WTC11 (cell line): ENCODE results near the gene ADCY1. TPM values are rescaled to one million over a fixed set of nuclear protein-coding genes. Genes with fewer than 3 reads are reported as not detected.
A peak's percentile ranks its signal among the peaks of the same experiment; 100 is the strongest.

Experiments used
- ATAC-seq: fragments of 200-7000 bp; cut with Tn5 transposase; 2 replicates; pipeline ENCODE4 v1.10.0; 2021; ENCODE audit warnings: mild to moderate bottlenecking, moderate library complexity
- CTCF ChIA-PET: fragments of 300-600 bp; sonication (Branson Sonifier 250); formaldehyde crosslinking; loops from one replicate; lab custom pipeline; 2021; ENCODE audit warnings: antibody characterized with exemption; lab: Charles Lee
- POLR2A ChIA-PET: fragments of 350-600 bp; sonication (Branson Sonifier 250); formaldehyde crosslinking; loops from one replicate; lab custom pipeline; 2021; ENCODE audit warnings: antibody characterized with exemption; lab: Charles Lee
- DNase-seq: peaks from one replicate; pipeline ENCODE4 v3.0.0; 2021; ENCODE audit warnings: low spot score
- H3K27ac Mint-ChIP-seq: 2 replicates; pipeline ENCODE4 v1.8.0; 2021; ENCODE audit warnings: mixed read lengths
- H3K27me3 Mint-ChIP-seq: 2 replicates; pipeline ENCODE4 v1.8.0; 2021; ENCODE audit warnings: low read depth, mild to moderate bottlenecking, moderate library complexity, mixed read lengths
- H3K36me3 Mint-ChIP-seq: 2 replicates; pipeline ENCODE4 v1.8.0; 2021; ENCODE audit warnings: mixed read lengths
- H3K4me1 Mint-ChIP-seq: 2 replicates; pipeline ENCODE4 v1.8.0; 2022; ENCODE audit warnings: mixed read lengths
- H3K4me3 Mint-ChIP-seq: 2 replicates; pipeline ENCODE4 v1.8.0; 2021; ENCODE audit warnings: mild to moderate bottlenecking, moderate library complexity, mixed read lengths
- H3K9me3 Mint-ChIP-seq: 2 replicates; pipeline ENCODE4 v1.8.0; 2021; ENCODE audit warnings: mixed read lengths
- ATF2 ChIP-seq: sonication (generic); formaldehyde crosslinking; IDR thresholded peaks from 2 replicates; pipeline ENCODE4 v1.8.1; 2022; ENCODE audit warnings: low read depth, missing genetic modification reagents, borderline replicate concordance
- CBFB ChIP-seq: sonication (generic); formaldehyde crosslinking; IDR thresholded peaks from 2 replicates; pipeline ENCODE4 v1.8.1; 2022; ENCODE audit warnings: mild to moderate bottlenecking, low read depth, missing genetic modification reagents
- E2F4 ChIP-seq: sonication (generic); formaldehyde crosslinking; IDR thresholded peaks from 2 replicates; pipeline ENCODE4 v1.8.1; 2022; ENCODE audit warnings: low read depth, mild to moderate bottlenecking, moderate library complexity, missing genetic modification reagents, borderline replicate concordance
- FOXJ3 ChIP-seq: sonication (generic); formaldehyde crosslinking; IDR thresholded peaks from 2 replicates; pipeline ENCODE4 v1.9.0; 2021; ENCODE audit warnings: missing genetic modification reagents, mild to moderate bottlenecking, borderline replicate concordance
- FOXP1 ChIP-seq: sonication (generic); formaldehyde crosslinking; IDR thresholded peaks from 2 replicates; pipeline ENCODE4 v1.8.0; 2022; ENCODE audit warnings: missing genetic modification reagents, mild to moderate bottlenecking, moderate library complexity, borderline replicate concordance
- HMGA2 ChIP-seq: fragments of 250-450 bp; sonication (Bioruptor Pico); IDR thresholded peaks from 2 replicates; pipeline ENCODE4 v1.4.0; 2021; ENCODE audit warnings: mild to moderate bottlenecking, moderate library complexity
- NFE2L1 ChIP-seq: sonication (generic); formaldehyde crosslinking; IDR thresholded peaks from 2 replicates; pipeline ENCODE4 v1.8.1; 2023; ENCODE audit warnings: missing genetic modification reagents
- SMAD4 ChIP-seq: sonication (generic); formaldehyde crosslinking; IDR thresholded peaks from 2 replicates; pipeline ENCODE4 v1.8.0; 2022; ENCODE audit warnings: mild to moderate bottlenecking, missing genetic modification reagents
- TCF7 ChIP-seq: sonication (generic); formaldehyde crosslinking; IDR thresholded peaks from 2 replicates; pipeline ENCODE4 v1.8.0; 2022; ENCODE audit warnings: mild to moderate bottlenecking, low read depth, missing genetic modification reagents, moderate library complexity
- ZBTB21 ChIP-seq: sonication (generic); formaldehyde crosslinking; IDR thresholded peaks from 2 replicates; pipeline ENCODE4 v1.8.1; 2023; ENCODE audit warnings: mild to moderate bottlenecking, missing genetic modification reagents, borderline replicate concordance
- ZNF263 ChIP-seq: sonication (generic); formaldehyde crosslinking; IDR thresholded peaks from 2 replicates; pipeline ENCODE4 v1.8.1; 2022; ENCODE audit warnings: low read depth, mild to moderate bottlenecking, moderate library complexity, missing genetic modification reagents
- ZNF396 ChIP-seq: fragments of 250-450 bp; sonication (Bioruptor Pico); IDR thresholded peaks from 2 replicates; pipeline ENCODE4 v1.8.0; 2021; ENCODE audit warnings: mild to moderate bottlenecking, moderate library complexity, borderline replicate concordance
- ZNF671 ChIP-seq: fragments of 250-450 bp; sonication (Bioruptor Pico); IDR thresholded peaks from 2 replicates; pipeline ENCODE4 v1.8.0; 2021; ENCODE audit warnings: mild to moderate bottlenecking
- ZSCAN18 ChIP-seq: fragments of 250-450 bp; sonication (Bioruptor Pico); IDR thresholded peaks from 2 replicates; pipeline ENCODE4 v2.1.2; 2022; ENCODE audit warnings: mild to moderate bottlenecking, moderate library complexity
- total RNA-seq: library from RNA; stranded (reverse); gene quantifications from 3 replicates; pipeline ENCODE4 v1.2.3, GENCODE V29; 2021
- TF ChIP-seq, protein P1 (sequence below): fragments of 200-600 bp; IDR thresholded peaks from 2 replicates; pipeline ENCODE4 v1.8.0; 2022; ENCODE audit warnings: antibody characterized with exemption
- TF ChIP-seq, protein P2 (sequence below): sonication (generic); formaldehyde crosslinking; IDR thresholded peaks from 2 replicates; pipeline ENCODE4 v1.8.0; 2023; ENCODE audit warnings: missing genetic modification reagents, mild to moderate bottlenecking, borderline replicate concordance

The ADCY1 gene
- total RNA-seq, 1 experiment from 2014 or later, result 29.0 TPM

DNA sequence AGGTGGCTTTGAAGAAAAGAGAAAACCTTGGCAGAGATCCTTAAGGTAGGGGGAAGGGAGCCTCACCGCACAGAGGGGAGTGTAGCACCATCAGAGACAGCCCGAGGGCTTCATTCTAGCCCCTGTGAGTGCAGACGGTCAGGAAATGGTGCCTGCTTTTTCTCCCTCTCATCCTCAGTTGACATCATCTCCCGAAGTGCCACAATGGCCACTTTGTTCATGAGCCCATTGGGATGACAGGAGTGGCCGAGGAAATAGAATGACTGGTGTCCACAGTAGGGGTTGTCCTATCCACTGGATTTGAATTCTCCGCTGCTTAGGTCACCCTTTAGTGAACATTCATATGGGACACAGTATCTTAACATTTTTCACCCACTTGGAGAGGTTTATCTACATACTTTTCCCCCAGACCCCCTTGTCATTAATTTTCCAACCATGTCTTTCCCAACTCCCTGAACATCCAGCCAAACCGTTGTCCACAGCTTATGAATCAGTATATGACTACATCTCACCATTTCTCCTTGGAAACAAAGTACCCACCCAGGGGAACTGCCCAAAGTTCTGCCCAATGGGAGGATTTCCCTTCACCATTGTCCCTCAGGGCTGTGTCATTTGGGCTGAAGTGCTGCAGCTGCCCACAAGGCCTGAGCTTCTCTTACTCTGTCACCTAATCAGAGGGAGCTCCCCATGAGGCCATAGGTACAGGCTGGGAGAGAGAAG is 108.8 kb downstream of the ADCY1 start:
- DNase-seq, result peak; percentile 1
- no peak overlapping the region for H3K4me3 Mint-ChIP-seq

More for the DNA sequence above, 108.8 kb downstream of the ADCY1 start:
- TF ChIP-seq ZSCAN18 (CRISPR knock-in tag) (no peak), SMAD4 (CRISPR knock-in tag) (no peak), ZNF263 (CRISPR knock-in tag) (no peak), HMGA2 (CRISPR knock-in tag) (no peak), ZNF396 (no peak), ZBTB21 (CRISPR knock-in tag) (no peak), FOXJ3 (CRISPR knock-in tag) (no peak), FOXP1 (CRISPR knock-in tag) (no peak), NFE2L1 (no peak), E2F4 (CRISPR knock-in tag) (no peak), ATF2 (CRISPR knock-in tag) (no peak), CBFB (CRISPR knock-in tag) (no peak), TCF7 (CRISPR knock-in tag) (no peak), ZNF671 (no peak)
- TF ChIP-seq, protein P1, sequence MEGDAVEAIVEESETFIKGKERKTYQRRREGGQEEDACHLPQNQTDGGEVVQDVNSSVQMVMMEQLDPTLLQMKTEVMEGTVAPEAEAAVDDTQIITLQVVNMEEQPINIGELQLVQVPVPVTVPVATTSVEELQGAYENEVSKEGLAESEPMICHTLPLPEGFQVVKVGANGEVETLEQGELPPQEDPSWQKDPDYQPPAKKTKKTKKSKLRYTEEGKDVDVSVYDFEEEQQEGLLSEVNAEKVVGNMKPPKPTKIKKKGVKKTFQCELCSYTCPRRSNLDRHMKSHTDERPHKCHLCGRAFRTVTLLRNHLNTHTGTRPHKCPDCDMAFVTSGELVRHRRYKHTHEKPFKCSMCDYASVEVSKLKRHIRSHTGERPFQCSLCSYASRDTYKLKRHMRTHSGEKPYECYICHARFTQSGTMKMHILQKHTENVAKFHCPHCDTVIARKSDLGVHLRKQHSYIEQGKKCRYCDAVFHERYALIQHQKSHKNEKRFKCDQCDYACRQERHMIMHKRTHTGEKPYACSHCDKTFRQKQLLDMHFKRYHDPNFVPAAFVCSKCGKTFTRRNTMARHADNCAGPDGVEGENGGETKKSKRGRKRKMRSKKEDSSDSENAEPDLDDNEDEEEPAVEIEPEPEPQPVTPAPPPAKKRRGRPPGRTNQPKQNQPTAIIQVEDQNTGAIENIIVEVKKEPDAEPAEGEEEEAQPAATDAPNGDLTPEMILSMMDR, result no peak
- TF ChIP-seq, protein P2, sequence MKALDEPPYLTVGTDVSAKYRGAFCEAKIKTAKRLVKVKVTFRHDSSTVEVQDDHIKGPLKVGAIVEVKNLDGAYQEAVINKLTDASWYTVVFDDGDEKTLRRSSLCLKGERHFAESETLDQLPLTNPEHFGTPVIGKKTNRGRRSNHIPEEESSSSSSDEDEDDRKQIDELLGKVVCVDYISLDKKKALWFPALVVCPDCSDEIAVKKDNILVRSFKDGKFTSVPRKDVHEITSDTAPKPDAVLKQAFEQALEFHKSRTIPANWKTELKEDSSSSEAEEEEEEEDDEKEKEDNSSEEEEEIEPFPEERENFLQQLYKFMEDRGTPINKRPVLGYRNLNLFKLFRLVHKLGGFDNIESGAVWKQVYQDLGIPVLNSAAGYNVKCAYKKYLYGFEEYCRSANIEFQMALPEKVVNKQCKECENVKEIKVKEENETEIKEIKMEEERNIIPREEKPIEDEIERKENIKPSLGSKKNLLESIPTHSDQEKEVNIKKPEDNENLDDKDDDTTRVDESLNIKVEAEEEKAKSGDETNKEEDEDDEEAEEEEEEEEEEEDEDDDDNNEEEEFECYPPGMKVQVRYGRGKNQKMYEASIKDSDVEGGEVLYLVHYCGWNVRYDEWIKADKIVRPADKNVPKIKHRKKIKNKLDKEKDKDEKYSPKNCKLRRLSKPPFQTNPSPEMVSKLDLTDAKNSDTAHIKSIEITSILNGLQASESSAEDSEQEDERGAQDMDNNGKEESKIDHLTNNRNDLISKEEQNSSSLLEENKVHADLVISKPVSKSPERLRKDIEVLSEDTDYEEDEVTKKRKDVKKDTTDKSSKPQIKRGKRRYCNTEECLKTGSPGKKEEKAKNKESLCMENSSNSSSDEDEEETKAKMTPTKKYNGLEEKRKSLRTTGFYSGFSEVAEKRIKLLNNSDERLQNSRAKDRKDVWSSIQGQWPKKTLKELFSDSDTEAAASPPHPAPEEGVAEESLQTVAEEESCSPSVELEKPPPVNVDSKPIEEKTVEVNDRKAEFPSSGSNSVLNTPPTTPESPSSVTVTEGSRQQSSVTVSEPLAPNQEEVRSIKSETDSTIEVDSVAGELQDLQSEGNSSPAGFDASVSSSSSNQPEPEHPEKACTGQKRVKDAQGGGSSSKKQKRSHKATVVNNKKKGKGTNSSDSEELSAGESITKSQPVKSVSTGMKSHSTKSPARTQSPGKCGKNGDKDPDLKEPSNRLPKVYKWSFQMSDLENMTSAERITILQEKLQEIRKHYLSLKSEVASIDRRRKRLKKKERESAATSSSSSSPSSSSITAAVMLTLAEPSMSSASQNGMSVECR, result no peak
- H3K27me3 Mint-ChIP-seq, result no peaks in the 10 kb centered on the region
- H3K9me3 Mint-ChIP-seq, result no peaks in the 10 kb centered on the region
- ChIA-PET CTCF (interaction anchor here (0.7 to 1.3 kb wide), 2 partner anchors 19 to 275 kb away, joined by 3 to 6 read pairs; no protein-coding TSS in a partner anchor), POLR2A (no interaction called here)
- ATAC-seq, result no peak
- peaks cover 9% of the 10 kb centered on the region for H3K36me3 Mint-ChIP-seq
- no peak overlapping the region for H3K27ac Mint-ChIP-seq
- H3K4me1 Mint-ChIP-seq, result 0 out of 2 replicates have a peak, but pooled peaks cover 2% of the 10 kb centered on the region
